Measurements from ENCODE around the gene MROH9.

MROH9 gene

DNA sequence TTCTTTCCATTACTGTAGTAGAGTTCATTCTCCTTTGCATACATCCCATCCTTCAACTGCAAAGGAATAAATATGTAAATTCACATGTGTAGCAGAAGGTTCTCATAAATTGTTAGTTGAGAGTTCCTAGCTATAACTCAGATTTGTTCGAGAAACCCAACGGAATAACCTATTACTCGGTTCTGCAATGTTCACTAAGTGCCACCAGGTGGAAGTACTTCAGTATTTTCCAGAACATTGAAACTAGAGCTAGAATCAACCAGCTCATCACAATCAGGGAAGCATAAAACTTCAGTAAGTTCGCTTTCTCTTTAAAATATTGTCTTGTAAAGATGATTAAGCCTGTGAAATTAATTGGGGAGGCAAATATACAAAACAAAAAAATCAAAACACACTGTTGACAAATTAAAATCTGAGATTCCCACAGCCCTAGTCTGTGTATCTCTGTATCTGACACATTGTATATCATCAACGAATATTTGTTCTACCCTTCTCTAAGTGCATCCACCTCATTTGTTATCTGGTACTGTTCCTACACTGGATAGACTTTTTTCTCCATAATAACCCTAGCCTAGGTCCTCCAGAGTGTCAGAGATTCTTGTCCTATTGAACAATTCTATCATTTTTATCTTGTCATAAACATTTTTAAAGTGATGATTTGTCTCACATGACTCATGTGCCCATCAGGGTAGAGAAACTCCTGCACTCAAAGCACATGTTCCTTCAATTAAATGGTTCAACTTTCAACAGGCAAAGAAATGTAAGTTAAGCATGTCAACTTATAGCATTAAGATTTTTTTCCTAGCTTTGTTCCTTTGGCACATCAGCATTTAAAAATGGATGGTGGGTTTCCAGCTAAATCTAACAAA, 31.9 kb downstream of the MROH9 start:
- no peak for DNase-seq (ENCODE audit: low read depth in 2 of 2)

DNA sequence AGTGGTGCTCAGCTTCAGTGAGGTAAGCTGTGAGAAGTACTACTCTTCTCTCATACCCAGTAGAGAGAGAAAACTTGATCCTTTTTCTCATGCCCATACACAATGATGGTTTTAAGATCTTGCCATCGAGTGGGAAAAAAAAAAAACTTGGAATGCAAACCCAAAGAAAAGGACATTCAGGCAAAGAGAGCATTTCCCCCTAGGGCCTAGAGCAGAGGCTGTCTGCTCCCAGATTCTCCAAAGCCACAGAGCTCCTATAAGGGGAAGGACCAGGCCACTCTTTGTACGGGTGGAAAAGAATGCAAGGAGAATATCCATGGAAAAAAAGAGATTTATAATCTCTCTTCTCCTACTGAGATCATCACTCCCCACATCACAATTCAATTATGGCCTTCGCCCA, 34.9 kb downstream of the MROH9 start:
- no peak for DNase-seq (ENCODE audit: low read depth in 2 of 2)

GRCh38 chr1:170978371-170978910, 43.1 kb downstream of the MROH9 start:
- DNase-seq (ENCODE audit: low read depth in 2 of 2), result no peak

- DNase-seq (ENCODE audit: low read depth in 2 of 2), result no peak
Observed at GRCh38 chr1:170985406-170985805, 50.1 kb downstream of the MROH9 start.

DNA sequence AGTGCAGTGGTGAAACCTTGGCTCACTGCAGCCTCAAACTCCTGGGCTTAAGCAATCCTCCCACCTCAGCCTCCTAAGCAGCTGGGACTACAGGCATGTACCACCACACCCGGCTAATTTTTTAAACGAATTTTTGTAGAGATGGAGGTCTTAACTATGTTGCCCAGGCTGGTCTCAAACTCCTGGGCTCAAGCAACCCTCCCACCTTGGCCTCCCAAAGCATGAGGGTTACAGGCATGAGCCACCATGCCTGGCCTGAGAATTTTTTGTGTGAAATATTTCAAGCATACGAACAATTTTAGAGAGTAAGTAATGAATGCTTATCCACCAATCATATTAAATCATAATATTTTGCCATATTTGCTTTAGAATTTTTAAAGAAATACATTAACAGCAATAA, 51.6 kb downstream of the MROH9 start:
- DNase-seq (ENCODE audit: low read depth in 2 of 2), result no peak

DNA sequence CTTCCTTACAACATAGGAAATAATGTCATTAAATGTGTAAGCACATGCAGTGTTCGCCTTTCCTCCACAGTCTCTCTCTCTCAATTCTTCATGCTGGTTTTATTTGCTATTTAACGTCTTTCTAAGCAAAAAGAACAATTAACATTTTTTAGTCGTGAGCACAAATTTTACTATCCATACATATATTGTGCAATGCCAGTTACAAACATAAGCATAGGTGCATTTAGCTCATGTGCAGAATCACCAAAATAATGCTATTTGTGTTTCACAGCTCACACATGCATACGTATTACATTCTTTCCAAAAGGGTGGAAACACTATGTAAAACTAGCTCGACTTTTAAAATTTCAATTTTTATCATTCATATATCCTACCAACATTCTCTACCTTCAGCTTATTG, 52.1 kb downstream of the MROH9 start:
- DNase-seq (ENCODE audit: low read depth in 2 of 2), result no peak

DNA sequence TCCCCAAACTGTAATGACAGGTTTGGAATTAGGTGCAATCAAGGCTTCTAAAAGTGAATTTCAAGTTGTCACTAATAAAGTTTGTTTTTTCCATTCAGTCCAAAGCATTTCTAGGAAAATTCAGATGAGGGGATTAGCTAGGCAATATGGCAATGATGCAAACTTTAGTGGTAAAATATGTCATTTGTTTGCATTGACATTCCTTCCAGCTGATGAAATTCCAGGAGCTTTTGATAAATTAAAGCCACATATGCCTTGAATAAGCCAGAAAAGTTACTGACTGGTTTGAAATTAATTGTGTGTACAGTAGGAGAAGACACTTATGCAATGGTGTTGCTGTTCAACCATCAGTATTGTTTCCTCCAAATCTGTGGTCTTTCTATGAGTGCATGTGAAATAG, 57.8 kb downstream of the MROH9 start:
- no peak for DNase-seq (ENCODE audit: low read depth in 2 of 2)

DNA sequence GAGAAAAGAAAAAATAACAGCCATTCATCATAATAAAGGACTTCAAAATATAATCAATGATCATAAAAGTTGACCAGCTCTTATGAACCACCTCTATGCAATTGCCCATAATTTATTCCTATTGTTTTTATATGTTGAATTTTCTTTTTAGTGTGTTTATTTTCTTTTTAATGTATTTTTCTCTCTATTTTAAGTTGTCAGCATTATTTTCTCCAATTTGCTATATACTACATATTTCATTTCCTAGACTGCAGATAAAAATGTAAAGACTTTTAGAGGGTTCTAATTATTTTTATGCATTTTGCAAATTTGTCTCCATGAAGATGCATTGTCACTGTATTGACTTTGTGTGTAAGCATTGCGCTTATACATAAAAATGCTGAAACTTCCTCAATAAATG, 58.4 kb downstream of the MROH9 start:
- DNase-seq (ENCODE audit: low read depth in 2 of 2), result no peak

DNA sequence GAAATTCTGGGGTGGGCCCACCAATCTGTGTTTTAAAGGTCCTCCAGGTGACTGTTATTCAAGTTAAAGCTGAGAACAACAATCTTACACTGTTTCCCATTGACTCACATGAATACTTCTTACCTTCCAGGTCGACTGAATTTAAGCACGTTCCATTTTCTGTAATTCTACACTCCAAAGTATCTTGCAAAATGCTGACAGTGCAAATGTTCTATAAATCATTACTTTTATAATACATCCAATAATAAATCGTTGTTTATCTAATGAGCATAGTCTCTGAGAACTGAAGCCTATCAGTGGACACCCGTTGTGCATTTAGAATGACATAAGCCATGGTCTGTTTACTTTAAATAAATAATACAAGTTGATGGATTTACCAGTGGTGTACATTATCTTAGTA, 79.5 kb downstream of the MROH9 start:
- no peak for DNase-seq (ENCODE audit: low read depth in 2 of 2)

DNA sequence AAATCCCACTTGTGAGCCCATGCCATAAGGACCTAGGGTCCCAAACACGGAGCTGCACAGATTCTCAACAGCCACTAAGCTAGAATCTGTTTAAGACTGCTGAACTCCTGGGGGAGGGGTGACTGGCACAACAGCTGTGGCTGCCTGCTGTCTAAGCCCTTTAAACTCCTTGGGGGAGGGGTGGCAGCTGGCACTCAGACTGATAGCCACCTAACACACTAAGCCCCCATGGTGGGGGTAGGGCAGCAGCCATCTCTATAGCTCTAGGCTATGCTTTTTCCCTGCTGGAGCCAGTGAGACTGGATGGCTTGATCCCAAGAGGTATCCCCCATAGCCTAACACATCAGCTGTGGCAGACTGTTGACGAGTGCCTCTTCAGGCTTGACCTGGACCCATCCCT, 82.1 kb downstream of the MROH9 start:
- DNase-seq (ENCODE audit: low read depth in 2 of 2), result no peak

DNA sequence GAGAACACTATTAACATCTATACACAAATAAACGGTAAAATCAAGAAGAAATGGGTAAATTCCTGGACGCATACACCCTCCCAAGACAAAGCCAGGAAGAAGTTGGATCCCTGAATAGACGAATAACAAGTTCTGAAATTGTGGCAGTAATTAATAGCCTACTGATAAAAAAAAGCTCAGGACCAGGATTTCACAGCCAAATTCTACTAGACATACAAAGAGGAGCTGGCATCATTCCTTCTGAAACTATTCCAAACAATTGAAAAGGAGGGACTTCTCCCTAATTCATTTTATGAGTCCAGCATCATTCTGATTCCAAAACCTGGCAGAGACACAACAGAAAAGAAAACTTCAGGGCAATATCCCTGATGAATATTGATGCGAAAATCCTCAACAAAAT, 84.6 kb downstream of the MROH9 start:
- DNase-seq (ENCODE audit: low read depth in 2 of 2), result no peak

DNA sequence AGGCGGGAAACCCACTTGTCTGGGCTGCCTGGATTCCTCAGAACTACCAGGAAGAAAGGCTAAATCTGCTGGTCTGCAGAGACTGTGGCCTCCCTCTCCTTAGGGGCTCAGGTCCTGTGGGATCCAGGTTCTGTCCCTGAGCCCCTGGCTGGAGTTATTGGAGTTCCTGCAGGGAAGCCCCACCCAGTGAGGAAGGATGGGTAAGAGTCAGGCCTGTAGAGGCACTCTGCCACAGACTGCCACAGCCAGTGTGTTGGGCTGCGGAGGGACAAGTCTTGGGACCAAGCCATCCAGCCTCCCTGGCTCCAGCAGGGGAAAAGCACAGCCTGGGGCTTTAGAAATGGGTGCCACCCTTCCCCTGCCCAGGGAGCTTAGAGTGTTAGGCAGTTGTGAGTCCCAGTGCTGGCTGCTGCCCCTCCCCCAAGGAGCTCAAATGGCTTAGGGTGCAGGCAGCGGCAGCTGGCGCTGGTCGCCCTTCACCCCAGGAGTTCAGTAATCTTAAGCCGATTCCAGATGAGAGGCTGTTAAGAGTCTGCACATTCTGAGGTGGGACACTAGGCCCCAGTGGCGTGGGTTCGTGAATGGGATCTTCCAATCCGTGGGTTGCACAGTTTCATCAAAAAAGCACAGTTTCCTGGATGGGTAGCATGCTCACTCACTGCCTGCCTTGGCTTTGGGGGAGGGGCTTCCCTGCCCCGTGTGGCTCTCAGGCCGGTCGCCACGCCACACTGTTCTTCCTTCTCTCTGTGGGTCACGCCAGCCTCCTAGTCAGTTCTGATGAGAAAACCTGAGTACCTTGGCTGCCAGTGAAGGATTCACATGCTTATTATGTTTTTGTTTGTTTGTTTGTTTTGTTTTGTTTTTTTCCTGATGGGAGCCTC, 97.7 kb downstream of the MROH9 start:
- DNase-seq (ENCODE audit: low read depth in 2 of 2), result no peak

DNA sequence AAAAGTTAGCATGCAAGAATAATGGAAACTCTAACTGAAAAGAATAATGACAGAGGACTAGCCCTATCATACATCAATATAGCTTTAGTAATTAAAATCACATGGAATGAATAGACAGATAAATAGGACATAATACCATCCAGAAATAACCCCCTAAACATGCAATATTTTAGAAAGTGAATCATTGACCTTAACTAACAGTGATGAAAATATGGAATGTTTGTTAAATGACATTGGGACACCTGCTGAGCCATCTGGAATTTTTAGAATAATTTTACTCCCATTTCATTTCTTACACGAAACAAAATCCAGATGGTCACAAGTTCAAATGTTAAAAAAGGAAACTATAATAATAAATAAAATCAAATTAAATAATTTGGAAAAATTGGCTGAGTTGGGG, 102.3 kb downstream of the MROH9 start:
- DNase-seq (ENCODE audit: low read depth in 2 of 2), result no peak

- no peak for DNase-seq (ENCODE audit: low read depth in 2 of 2)
Observed at GRCh38 chr1:171038284-171038683, 103.0 kb downstream of the MROH9 start.

- no peak for DNase-seq (ENCODE audit: low read depth in 2 of 2)
Observed at GRCh38 chr1:171048014-171048413, 112.7 kb downstream of the MROH9 start.

GRCh38 chr1:171052977-171053376, 117.6 kb downstream of the MROH9 start:
- DNase-seq (ENCODE audit: low read depth in 2 of 2), result no peak

GRCh38 chr1:171055966-171056643, 120.8 kb downstream of the MROH9 start:
- no peak for DNase-seq (ENCODE audit: low read depth in 2 of 2)

DNA sequence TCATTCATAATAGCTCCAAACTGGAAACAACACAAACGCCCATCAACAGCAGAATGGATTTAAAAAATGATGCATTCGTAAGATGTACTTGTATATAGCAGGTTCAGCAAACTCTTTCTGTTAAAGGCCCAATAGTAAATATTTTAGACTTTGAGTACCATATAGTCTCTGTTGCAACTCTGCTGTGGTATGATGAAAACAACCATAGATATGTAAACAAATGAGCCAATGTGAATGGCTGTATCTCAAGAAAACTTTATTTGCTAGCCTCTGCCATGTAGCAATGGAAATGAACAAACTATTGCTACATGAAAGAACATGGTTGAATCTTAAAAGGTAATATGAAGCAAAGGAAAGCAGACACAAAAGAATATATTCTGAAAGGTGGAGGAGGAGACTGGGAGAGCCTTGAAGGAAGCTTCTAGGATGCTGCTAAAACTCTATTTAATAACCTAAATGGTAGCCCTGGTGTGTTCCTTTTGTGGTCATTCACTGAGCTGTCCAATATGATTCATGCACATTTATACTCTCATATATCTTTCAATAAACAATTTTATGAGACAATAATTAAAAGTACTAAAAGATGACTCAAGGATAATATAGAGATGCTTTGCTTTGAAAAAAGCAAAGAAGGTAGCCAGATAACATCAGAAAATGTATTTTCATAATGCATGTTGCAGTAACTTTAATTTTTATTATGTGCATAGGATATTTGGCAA, 126.2 kb downstream of the MROH9 start:
- DNase-seq (ENCODE audit: low read depth in 2 of 2), result no peak

- no peak for DNase-seq (ENCODE audit: low read depth in 2 of 2)
Observed at GRCh38 chr1:171062902-171063301, 127.6 kb downstream of the MROH9 start.

GRCh38 chr1:171075041-171075440, 139.7 kb downstream of the MROH9 start:
- DNase-seq (ENCODE audit: low read depth in 2 of 2), result no peak

- no peak for DNase-seq (ENCODE audit: low read depth in 2 of 2)
Observed at GRCh38 chr1:171081314-171081753, 146.0 kb downstream of the MROH9 start.
